GM18858 (cell line): ENCODE data around the gene NECAB2.

ENCODE experiments used
- ATAC-seq: cut with Tn5 transposase; IDR thresholded peaks from one replicate; pipeline ENCODE4 v1.9.1; 2021; ENCODE audit not compliant: unreplicated experiment

Gene NECAB2

GRCh38 chr16:83967838-83968305 is at the start of gene NECAB2:
NECAB2 (plus strand) TSS chr16:83968244; CDS start chr16:83968649, 405 bp downstream.
- ATAC-seq, result no peak

GRCh38 chr16:83920894-83921491 is 47.1 kb upstream of the NECAB2 start:
- no peak for ATAC-seq

- no peak for ATAC-seq
These were observed 44.3 kb upstream of the NECAB2 start for GRCh38 chr16:83923581-83924365.

GRCh38 chr16:83924686-83925085 is 43.4 kb upstream of the NECAB2 start:
- ATAC-seq, result no peak

- ATAC-seq, result no peak
These were observed 42.7 kb upstream of the NECAB2 start for GRCh38 chr16:83925095-83925905.

- no peak for ATAC-seq
These were observed 41.9 kb upstream of the NECAB2 start for GRCh38 chr16:83925957-83926725.

- no peak for ATAC-seq
These were observed 41.2 kb upstream of the NECAB2 start for GRCh38 chr16:83926726-83927397.

- no peak for ATAC-seq
These were observed 39.5 kb upstream of the NECAB2 start for GRCh38 chr16:83928341-83929055.

- ATAC-seq, result no peak
These were observed 38.1 kb upstream of the NECAB2 start for GRCh38 chr16:83929811-83930555.

GRCh38 chr16:83930730-83931500 is 37.1 kb upstream of the NECAB2 start:
- no peak for ATAC-seq

- no peak for ATAC-seq
These were observed 36.5 kb upstream of the NECAB2 start for GRCh38 chr16:83931556-83931955.

GRCh38 chr16:83932304-83932703 is 35.7 kb upstream of the NECAB2 start:
- no peak for ATAC-seq

- ATAC-seq, result no peak
These were observed 34.9 kb upstream of the NECAB2 start for GRCh38 chr16:83932955-83933673.

GRCh38 chr16:83933885-83934683 is 34.0 kb upstream of the NECAB2 start:
- ATAC-seq, result no peak

GRCh38 chr16:83934684-83934977 is 33.4 kb upstream of the NECAB2 start:
- no peak for ATAC-seq

- ATAC-seq, result no peak
These were observed 32.8 kb upstream of the NECAB2 start for GRCh38 chr16:83935005-83935857.
